ENCODE data around the gene TBCD.
A peak's percentile ranks its signal among the peaks of the same experiment; 100 is the strongest.

TBCD gene

GRCh38 chr17:82872591-82873520, 121.0 kb downstream of the TBCD start:
- no peak for DNase-seq

- DNase-seq: no peak
Measured at GRCh38 chr17:82873521-82873920, 121.7 kb downstream of the TBCD start.

DNA sequence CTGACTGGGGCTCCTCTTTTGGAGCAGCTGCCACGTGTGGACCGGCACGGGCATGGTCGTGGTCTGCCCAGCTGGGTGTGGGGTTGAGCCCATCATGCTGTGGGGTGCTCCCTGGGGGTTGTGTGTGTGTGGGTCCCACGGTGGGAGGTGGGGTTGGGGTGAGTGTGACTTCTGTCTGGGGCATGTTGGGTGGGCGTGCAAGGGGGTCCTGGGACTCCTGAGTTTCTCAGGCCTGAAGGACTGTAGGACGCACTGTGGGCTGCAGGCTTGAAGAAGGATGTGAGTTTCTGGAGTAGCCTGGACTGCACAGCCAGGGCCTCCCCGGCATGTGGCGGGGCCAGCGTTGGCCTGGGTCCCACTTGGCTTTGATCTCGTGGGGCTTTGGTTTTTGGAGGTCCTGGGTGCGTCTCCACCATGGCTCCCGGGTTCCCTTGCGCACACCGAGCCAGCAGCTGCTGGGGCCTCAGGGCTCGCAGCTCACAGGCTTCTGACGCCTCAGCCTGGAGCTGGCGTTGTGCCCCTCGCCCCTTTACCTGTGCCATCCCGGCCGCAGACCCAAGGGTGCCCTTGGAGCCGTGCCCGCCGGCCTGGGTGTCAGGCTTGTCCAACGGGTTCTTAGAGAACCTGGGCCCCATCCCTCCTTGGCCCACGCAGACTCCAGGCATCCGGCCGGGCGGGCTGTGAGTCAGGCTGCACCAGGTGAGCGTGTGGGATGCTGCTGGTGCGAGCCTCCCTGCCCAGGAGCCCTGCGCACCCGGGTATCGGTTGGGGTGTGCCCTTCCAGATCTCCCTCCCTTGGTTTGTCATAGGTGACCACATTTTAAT, 122.4 kb downstream of the TBCD start:
- DNase-seq: no peak

GRCh38 chr17:82875407-82875856, 123.6 kb downstream of the TBCD start:
- no peak for DNase-seq

GRCh38 chr17:82876149-82876548, 124.3 kb downstream of the TBCD start:
- DNase-seq: no peak

DNA sequence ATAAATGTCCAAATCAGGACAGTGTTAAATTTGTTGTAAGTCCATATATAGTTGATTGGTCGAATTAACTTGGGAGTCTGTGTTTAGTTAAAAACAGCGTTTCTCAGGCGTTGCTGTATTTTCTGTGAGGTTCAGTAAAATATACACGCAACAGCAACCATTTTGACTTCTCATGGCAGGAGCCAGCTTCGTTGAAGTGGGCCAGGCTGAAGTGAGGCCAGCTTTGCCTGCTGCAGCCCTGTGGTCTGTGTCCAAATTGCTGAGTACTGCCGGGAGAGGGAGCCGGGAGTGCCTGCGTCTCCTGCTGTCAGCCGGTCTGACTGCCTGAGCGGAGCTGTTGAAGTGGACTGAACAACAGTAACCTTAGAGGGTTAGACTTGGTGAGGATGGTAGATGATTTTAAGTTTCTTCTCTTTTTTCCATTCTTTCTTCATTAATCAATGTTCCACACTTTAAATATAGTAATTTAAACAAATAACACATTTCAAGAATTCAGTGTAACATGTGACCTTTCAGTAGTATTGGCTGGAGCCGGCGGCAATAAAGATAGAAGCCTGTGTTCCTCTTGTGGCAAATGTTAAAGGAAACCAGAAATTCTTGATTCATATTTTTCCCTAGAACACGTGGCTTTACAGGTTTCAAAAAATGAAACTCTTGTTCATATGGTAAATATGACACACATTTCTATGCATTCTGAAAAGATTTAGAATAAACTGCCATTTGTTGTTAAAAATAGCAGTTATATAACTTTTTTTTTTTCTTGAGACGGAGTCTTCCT, 124.9 kb downstream of the TBCD start:
- DNase-seq: no peak

DNA sequence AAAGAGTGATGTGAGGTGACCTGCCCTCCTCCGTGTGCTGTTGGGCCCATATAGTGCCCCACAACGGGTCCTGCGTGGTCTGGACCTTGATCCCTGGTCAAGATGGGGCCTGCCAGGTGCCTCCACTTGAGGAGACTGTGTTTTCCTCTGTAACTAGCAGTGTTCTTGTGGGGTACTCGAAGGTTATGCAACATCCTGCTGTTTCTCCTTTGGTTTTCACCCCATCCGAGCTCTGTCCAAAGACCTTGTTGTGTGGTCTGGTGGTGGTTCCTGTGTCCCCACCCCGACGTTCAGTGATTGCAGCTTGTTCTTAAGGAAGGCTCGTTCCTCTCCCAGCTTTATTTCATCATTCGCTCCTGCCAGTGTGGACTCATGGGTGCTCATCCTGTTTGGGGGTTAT, 126.7 kb downstream of the TBCD start:
- DNase-seq: no peak

GRCh38 chr17:82879241-82879640, 127.4 kb downstream of the TBCD start:
- DNase-seq: no peak

DNA sequence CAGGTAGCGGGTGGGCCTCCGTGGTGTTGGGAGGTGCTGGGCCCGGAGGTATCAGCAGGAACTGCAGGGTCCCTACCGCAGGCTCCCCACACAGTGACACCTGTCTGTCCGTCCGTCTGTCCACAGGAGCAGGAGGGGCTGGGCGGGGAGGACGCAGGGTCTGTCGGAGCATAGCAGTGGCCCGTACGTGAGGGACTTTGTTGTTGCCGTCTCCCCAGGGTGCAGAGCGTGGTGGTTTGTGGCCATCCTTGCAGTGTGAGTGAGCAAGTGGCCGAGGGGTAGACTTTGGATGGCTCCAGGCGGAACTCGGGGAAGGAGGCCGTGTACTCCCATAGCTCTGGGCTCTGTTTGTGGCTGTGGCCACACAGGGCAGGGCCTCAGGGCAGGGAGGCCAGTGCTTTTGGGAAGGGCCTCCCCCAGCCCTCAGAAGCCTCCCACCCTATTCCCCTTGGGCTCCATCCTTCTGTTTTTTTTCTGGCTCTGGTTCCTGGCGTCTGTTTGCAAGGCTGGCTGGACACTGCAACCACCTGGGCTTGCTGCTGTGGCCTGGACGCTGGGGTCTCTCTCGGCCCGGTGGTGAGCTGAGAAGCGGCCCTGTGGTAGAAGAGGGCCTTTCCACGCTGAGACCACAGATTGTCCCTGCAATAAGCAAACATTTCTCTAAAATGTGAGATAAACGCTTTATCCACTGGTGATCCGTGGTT, 128.9 kb downstream of the TBCD start:
- no peak for DNase-seq

DNA sequence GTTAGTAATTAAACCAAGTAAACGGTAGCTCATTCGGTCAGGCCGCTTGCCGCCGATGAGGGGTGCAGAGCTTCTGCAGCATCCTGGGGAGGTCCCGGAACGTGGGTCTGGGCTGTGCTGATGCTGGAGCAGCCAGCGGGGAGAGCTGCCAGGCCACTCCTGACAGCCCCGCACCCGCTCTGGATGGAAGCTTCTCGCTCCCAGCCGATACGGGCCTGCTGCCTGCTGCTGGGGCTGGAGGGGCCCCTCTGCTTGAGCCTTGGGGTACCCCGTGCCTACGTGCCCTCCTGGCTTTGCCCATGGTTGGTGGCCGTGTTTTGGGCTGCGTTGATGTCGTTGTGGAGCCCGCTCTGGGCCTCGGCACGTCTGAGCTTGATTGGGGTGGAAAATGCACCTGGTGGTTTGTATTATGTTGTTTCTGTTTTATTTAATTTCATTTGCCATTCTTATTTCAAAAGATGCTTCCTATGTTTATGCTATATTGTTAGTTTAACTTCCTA, 129.5 kb downstream of the TBCD start:
- DNase-seq: no peak

DNA sequence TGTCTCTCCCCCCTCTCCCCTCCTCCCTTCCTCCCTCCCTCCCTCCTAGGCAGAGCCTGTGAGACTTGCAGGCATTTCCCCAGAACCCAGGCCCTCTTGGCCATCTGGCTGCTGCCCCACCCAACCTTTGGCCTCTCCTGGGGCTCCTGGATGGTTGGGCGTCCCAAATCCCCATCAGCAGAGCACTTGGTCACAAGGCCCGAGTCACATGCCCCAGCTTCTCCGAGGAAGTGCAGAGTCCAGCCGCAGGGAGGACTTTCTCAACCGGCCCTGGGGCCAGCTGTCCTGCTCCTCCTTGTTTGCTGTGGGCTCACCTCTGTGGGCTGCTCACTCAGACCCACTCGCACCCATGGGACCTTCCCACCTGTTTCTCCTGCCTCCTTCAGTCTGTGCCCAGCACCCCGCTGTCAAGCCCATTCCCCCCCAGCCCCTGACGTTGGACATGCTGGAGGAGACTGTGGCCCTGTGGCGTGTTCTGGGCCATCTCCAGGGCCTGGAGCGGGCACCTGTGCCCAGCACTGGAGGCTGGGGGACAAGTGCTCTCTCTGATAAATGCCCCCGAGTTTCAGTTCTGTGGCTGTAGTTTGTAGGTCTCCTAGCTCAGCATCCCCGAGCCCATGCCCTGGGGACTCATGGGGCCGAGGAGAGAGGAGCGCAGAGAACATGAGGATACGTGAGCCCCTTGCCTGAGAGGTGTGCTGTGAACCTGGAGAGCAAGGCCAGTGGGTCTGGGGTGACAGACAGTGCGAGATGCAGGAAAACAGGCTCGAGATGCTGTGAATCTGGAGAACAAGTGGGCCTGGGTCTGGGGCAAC, 130.2 kb downstream of the TBCD start:
- DNase-seq: no peak

DNA sequence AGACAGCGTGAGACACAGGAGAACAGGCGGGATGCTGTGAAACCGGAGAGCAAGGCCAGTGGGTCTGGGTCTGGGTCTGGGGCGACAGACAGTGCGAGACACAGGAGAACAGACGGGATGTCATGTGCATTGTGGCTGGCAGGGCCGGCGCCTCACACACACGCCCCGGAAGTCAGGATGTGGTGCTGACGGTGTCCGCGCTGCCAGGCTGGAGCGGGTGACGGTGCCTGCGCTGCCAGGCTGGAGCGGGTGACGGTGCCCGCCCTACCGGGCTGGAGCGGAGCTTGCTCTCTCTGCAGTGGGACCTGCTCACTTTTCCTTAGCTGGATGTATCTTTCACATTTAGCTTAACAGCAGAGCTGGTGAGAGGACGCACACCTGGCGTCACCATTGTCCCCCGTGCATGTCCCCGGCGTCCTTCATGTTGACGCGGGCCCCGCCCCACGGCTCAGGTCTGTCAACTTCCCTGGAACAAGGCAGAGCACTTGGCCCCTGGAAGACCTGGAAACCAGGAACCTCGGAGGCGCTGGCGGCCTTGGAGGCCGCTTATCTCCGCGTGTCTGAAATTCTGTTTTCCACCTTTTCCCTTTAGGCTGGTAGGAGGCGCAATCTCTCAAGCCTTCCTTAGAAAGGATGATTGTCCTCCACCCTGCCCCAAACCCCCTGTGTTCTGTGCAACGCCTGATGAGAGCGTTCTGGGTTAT, 131.0 kb downstream of the TBCD start:
- peak; percentile 86 for DNase-seq

- DNase-seq: no peak
Measured at GRCh38 chr17:82883419-82884031, 131.7 kb downstream of the TBCD start.

DNA sequence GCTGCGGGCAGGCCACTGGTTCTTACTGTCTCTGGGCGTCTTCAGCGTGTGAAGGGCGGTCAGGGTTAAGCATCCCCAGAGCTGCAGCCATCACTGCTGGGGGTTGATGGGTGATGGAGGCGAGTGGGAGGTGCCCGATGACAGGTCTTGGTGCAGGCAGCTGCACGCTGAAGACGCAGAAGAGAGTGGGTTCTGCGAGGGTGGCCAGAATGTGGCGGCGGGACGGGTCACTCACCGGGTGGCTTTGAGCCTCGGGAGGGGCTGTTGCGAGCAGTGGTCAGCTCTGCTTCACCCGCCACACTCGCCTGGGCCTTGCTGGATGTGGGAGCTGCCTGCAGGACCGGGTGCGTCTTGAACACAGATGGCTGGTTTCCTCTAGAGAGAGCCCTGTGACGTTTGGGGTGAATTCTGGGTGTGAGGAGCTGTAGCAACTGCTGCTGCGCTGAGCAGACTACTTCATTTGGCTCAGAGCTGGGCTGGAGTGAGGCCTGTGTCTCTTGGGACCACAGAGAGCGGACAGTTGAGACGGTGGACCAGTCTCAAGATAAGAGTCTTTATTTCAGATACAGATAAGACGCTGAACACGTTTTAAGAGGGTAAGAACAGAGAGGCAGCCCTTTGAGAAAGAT, 132.6 kb downstream of the TBCD start:
- DNase-seq: no peak

- peak; percentile 56 for DNase-seq
Measured at GRCh38 chr17:82884970-82885353, 133.1 kb downstream of the TBCD start.

- no peak for DNase-seq
Measured at GRCh38 chr17:82887255-82888164, 135.6 kb downstream of the TBCD start.

GRCh38 chr17:82888583-82889495, 137.0 kb downstream of the TBCD start:
- DNase-seq: no peak

Data from CD4-positive, alpha-beta T cell treated with Interleukin-12 subunit alpha and Interleukin-12 subunit beta, for 1 hour (primary cell).